A549 (cell line): ENCODE measurements around the gene AK8.

Experiments used
- CBX8 ChIP-seq: fragments of 200-600 bp; sonication (generic); IDR thresholded peaks from 2 replicates; pipeline ENCODE4 v1.6.1; 2016
- CEBPB ChIP-seq, 2 experiments: fragments of >200 bp in 1 of 2; sonication (Bioruptor Twin) in 1 of 2; formaldehyde crosslinking in 1 of 2; IDR thresholded peaks; 2 replicates each; pipeline ENCODE4 v1.6.1; 2012 to 2016
- CHD2 ChIP-seq: fragments of 150-350 bp; IDR thresholded peaks from 2 replicates; pipeline ENCODE4 v1.6.1; 2014; ENCODE audit warnings: low read length; ENCODE audit not compliant: partially characterized antibody
- CHD4 ChIP-seq: fragments of 200-600 bp; sonication (generic); IDR thresholded peaks from 2 replicates; pipeline ENCODE4 v1.6.1; 2016; ENCODE audit warnings: antibody characterized with exemption, mild to moderate bottlenecking, borderline replicate concordance
- EP300 ChIP-seq, 2 experiments: fragments of >200 bp; sonication (Bioruptor Twin); formaldehyde crosslinking; IDR thresholded peaks; 2 replicates in 1 of 2; 3 replicates in 1 of 2; pipeline ENCODE4 v1.6.1; 2016 to 2017
- ESRRA ChIP-seq: fragments of 150-350 bp; IDR thresholded peaks from 2 replicates; pipeline ENCODE4 v1.6.1; 2014; ENCODE audit warnings: mild to moderate bottlenecking, low read length, borderline replicate concordance
- JUN ChIP-seq, 2 experiments: fragments of >200 bp; sonication (Bioruptor Twin); formaldehyde crosslinking; IDR thresholded peaks; 2 replicates in 1 of 2; 3 replicates in 1 of 2; pipeline ENCODE4 v1.6.1; 2016 to 2017
- POLR2A ChIP-seq: IDR thresholded peaks from 2 replicates; pipeline ENCODE4 v1.6.1; 2012; ENCODE audit warnings: mild to moderate bottlenecking, low read length
- RAD21 ChIP-seq, 2 experiments: fragments of >200 bp in 1 of 2; sonication (Bioruptor Twin) in 1 of 2; formaldehyde crosslinking in 1 of 2; IDR thresholded peaks in 1 of 2; conservative IDR thresholded peaks in 1 of 2; 2 replicates in 1 of 2; 3 replicates in 1 of 2; pipeline ENCODE4 v1.6.1; 2012 to 2018; ENCODE audit warnings: inconsistent platforms in 1 of 2
- RARB ChIP-seq: fragments of 250-450 bp; sonication (Bioruptor Pico); IDR thresholded peaks from 2 replicates; pipeline ENCODE4 v1.8.0; 2021; ENCODE audit warnings: mild to moderate bottlenecking, moderate library complexity
- RCOR1 ChIP-seq: fragments of 150-350 bp; IDR thresholded peaks from 2 replicates; pipeline ENCODE4 v1.6.1; 2014; ENCODE audit warnings: antibody characterized with exemption, low read length, low read depth
- SMC3 ChIP-seq: fragments of >200 bp; sonication (Bioruptor Twin); formaldehyde crosslinking; IDR thresholded peaks from 3 replicates; pipeline ENCODE4 v1.6.1; 2018; ENCODE audit warnings: inconsistent platforms
- TF ChIP-seq, protein P1 (sequence below): fragments of >200 bp; sonication (Bioruptor Twin); formaldehyde crosslinking; IDR thresholded peaks from 3 replicates; pipeline ENCODE4 v1.5.1; 2016

DNA sequence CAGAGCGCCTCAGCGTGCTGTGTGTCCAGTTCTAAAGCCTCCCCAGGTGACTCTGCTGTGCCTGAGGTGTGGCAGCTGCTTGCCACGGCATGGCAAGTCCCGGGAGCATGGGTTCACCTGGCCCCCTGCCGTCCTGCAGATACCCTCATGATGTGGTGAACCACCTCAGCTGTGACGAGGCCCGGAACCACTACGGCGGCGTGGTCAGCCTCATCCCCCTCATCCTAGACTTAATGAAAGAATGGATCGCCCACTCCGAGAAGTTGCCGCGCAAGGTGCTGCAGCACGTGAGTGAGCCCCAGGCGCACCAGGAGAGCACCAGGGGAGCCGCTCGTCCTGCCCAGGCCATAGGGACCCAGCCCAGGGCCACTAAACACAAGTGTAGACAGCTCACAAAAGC, 10.1 kb upstream of the AK8 start:
- TF ChIP-seq, protein P1, sequence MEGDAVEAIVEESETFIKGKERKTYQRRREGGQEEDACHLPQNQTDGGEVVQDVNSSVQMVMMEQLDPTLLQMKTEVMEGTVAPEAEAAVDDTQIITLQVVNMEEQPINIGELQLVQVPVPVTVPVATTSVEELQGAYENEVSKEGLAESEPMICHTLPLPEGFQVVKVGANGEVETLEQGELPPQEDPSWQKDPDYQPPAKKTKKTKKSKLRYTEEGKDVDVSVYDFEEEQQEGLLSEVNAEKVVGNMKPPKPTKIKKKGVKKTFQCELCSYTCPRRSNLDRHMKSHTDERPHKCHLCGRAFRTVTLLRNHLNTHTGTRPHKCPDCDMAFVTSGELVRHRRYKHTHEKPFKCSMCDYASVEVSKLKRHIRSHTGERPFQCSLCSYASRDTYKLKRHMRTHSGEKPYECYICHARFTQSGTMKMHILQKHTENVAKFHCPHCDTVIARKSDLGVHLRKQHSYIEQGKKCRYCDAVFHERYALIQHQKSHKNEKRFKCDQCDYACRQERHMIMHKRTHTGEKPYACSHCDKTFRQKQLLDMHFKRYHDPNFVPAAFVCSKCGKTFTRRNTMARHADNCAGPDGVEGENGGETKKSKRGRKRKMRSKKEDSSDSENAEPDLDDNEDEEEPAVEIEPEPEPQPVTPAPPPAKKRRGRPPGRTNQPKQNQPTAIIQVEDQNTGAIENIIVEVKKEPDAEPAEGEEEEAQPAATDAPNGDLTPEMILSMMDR = no peak
- TF ChIP-seq EP300 (IDR thresholded peaks at IDR 0.05) = no peak
- no peak for TF ChIP-seq RAD21 (conservative IDR thresholded peaks at IDR 0.05 in 1 of 2, IDR thresholded peaks at IDR 0.05 in 1 of 2)
- no peak for TF ChIP-seq CEBPB (IDR thresholded peaks at IDR 0.05)
- TF ChIP-seq CHD2 = no peak
- TF ChIP-seq CBX8 = no peak
- TF ChIP-seq RCOR1 = no peak
- no peak for TF ChIP-seq CHD4
- no peak for TF ChIP-seq JUN (IDR thresholded peaks at IDR 0.05)
- TF ChIP-seq RARB (CRISPR knock-in tag) = no peak
- TF ChIP-seq ESRRA = no peak
- no peak for TF ChIP-seq POLR2A
- TF ChIP-seq SMC3 = no peak
